AML-193 (cell line): ENCODE data around the gene POLR3GL.

Experiments used
- DNase-seq, 2 experiments: peaks; one replicate each; lab custom pipeline; 2025; lab: John Stamatoyannopoulos, UW

The POLR3GL gene

DNA sequence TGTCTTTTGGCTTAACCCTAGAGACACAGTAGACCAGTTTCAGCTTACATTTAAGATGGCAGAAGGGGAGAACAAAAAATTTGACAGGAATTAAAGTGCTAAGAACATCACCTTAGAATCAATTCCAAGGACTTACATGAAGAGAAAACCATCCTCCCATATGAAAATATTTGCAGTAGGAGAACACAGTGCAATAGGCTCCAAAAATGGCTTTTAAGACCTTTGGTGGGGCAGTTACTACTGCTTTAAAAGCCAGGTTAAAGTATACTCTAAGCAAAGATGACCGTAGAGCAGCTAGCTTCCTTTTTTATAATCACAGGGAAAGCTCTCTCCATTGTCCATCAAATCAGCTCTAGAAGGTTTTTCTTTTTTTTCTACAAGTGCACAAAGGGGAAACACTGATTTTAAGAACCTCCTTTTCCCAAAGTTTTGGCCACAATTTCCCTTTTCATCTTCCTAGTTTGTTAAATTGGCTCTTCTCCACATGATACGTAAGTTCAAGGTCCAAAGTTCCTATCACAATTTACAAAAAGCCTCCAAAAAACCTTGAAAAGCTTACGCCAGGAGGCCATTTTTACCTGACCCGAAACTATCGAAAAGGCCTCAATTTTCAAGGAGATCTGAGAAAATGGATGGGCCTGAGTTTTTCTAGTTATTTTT is 28.6 kb downstream of the POLR3GL start:
- no peak for DNase-seq

GRCh38 chr1:145993618-145994390 is 29.3 kb downstream of the POLR3GL start:
- DNase-seq, result no peak

- peak; percentile 17 to 22 for DNase-seq
Measured at GRCh38 chr1:145994391-145995120, 30.1 kb downstream of the POLR3GL start.

GRCh38 chr1:145995148-145995881 is 30.8 kb downstream of the POLR3GL start:
- peak; percentile 19 to 25 for DNase-seq

DNA sequence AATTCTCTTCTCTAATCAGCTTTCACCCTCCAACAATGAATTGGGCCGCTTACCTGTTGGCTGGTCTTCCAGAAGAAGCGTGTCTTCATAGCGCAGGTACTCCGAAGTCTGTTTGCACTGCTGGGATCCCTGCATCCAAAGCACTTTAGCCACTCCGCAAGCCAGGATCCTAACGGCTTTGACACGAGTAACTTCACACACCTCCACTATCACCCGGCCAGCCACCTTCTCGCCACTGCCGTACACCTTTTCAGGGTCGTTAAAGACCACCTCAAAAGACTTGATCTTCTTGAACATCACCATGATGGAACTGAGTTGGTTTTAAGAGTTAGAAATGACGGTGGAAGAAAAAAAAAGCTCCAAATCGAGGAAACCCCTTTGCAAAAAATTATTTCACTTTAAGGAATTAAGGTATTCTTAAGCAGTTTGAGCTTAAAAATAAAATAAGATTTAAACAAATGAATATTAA is 31.5 kb downstream of the POLR3GL start:
- DNase-seq, result no peak

DNA sequence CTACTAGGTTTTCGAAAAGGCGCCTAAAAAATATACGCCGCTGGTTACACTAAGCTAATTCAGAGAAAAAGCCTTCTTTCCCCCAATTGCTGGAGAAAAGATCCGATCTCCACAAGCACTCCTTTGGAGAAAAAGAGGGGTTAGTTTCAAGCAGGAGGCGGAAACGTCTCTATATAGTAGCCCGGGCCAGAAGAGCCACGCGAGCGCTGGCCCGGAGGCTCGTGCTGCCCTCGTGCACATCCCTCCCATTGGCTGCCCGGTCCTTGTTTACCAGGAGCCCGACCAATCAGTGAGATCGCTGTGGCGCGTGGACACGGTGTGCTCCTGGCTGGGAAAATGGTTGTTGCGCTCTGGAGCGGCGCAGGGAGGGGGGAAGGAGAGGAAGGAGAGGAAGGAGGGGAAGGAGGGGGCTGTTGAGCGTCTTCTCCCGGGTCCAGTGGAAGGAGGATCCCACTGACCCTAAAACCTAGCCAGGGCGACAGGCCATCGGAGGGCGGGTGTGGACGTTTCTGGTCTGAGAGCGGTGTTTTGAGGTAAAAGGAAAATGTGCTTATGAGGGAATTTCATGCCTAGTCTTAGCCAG is 32.0 kb downstream of the POLR3GL start, which contains the start of gene TXNIP:
Gene TXNIP, minus strand, starts transcription at position 147 of the 583 bp plus-strand sequence. CDS start 313 bp downstream, outside the sequence.
- peak; percentile 95 to 96 for DNase-seq

DNA sequence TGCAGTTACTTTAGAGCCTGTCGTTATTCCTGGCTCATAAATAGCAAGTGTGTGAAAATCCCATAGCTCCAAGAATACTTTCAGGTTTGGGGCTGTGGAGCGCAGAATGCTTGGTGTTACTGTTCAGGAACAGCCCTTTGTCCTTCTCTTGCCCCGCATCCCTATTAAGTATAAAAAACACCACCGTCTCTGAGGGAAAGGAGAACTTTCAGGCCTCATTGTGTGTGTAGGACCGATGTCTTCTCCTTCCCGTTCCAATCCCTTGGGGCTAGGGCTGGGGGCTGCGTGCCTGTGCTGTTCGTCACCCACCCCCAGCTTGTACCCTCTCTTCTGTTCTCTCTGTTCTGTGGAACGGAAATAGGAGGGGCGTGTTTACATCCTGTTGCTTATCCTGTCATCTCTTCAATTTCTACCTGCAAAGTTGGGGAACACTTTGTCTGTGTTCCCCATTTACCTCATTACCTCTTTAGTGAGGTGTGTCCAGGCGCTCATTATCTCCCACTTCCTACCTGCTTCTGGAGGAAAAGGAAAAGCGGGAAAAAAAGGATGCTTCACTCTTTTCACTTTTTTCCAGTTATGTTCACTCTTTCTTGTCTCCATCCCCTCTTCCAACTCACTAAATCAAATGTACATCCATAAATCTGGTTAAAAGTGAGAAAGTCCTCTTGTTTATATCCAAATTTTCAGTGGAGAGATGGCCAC is 32.7 kb downstream of the POLR3GL start:
- DNase-seq, result no peak

- no peak for DNase-seq
Measured at GRCh38 chr1:145997718-145998023, 33.2 kb downstream of the POLR3GL start.

- DNase-seq, result no peak
Measured at GRCh38 chr1:145999321-146000024, 35.0 kb downstream of the POLR3GL start.

DNA sequence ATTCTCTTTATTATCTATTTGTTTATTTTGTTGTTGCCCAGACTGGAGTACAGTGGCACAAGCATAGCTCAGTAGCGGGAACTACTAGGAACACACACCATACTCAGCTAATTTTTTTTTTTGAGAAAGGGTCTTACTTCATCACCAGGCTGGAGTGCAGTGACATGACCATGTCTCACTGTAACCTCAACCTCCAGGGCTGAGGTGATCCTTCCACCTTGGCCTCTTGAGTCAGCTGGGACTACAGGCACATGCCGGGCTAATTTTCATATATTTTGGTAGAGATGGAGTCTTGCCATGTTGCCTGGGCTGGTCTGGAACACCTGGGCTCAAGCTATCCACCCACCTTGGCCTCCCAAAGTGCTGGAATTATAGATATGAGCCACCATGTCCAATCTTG is 37.2 kb downstream of the POLR3GL start:
- DNase-seq, result no peak

DNA sequence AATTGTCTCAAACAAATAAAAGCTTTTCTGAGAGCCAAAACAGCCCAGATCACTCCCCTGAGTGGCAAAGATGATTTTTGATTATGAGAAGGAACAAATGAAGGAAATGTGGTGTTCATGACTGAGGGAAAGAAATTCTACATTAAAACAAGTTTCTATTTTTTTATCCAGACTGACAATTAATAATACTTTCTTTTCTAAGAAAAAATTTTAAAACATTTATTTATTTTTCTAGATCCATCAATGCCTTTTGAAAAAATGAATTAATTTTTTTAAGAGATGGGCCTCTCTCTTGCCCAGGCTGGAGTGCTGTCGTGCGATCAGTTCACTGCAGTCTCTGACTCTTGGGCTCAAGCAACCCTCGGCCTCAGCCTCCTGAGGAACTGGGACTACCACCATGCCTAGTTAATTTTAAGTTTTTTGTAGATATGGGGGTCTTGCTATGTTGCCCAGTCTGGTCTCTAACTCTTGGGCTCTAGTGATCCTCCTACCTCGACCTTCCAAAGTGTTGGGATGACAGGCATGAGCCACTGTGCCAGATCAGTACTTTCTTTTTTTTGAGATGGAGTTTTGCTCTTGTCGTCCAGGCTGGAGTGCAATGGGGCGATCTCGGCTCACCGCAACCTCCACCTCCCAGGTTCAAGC is 43.1 kb downstream of the POLR3GL start:
- no peak for DNase-seq

DNA sequence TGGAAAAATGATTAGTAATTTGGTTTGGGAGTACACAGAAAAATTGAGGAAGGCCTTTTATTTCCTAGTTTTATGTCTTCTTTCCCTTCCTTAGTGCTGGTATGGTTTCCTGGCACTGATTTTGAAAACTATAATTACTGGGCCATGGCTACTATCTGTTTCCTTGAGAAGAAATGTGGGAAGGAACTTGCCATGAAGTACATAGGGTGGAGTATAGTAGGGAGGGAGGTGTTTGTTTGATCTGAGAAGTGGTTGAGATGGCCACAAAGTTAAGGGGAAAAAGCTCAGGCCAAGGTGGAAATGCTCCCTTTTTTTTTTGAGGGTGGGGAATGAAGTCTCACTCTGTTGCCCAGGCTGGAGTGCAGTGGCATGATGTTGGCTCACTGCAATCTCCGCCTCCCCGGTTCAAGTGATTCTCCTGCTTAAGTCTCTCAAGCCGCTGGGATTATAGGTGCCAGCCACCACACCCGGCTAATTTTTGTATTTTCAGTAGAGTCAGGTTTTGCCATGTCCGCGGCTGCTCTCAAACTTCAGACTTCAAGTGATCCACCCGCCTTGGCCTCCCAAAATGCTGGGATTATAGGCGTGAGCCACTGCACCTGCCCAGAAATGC is 45.7 kb downstream of the POLR3GL start:
- no peak for DNase-seq

DNA sequence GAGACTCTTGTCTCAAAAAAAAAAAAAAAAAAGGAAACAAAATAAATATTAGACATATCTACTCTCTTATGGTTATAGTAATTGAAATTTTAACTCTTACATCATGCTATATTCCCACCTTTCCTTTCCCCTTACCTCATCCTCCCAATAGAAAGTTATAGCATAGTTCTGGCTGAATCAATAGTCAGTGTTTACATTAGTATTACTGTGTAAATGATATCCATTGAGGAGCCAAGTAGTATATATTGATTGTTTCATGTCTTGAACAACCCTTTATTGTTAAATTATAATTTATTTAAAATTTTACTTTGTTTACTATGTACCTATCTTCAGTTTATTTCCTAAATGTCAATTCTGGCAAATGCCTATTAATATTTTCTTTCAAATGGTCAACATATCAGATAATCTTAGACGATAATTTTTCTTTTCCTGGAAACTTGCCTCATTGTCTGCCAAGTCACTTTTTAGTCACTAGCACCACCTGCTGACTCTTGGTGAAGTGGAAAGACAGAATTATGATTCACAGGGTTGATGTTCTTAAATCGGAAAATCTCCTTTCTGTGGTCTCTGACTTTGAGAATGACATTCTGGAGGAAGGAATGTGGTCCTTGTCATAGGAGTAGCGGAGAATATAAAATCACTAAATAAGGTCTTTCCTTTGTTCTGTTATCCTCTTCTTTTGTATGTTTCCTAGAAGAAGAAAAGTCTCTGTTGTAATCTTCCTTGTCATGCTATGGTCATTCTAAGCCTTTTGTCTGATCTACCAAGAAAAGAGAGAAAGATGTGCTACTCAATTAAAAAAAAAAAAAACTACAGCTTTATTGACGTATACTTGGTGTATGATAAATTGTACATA is 48.4 kb downstream of the POLR3GL start:
- DNase-seq, result peak; percentile 63 to 68

- DNase-seq, result no peak
Measured at GRCh38 chr1:146013559-146013922, 49.1 kb downstream of the POLR3GL start.

DNA sequence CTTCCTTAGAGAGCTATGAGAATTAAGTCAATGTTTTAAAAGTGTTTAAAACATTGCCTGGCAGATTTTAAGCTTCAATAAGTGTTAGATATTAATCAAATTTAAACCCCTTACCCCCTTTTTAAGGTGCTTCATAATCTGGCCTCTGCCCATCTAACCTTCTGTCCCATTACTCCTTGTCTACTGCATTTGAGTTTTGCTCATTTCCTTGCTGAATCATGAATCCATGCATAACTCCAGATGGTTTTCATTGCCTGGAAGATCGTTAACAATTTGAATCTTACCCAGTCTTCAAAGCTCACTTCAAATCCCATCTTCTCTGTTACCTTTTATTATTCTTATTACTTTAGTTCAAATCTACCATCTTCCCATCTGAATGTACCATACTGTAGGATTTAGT is 52.4 kb downstream of the POLR3GL start:
- no peak for DNase-seq

- DNase-seq, result no peak
Measured at GRCh38 chr1:146019231-146020057, 55.0 kb downstream of the POLR3GL start.
